ENCODE results near the gene ERAP2. TPM values are rescaled to one million over a fixed set of nuclear protein-coding genes. Genes with fewer than 3 reads are reported as not detected.
"Not testable (repeated sequence)": the region's sequence is repeated elsewhere in the genome, so short reads cannot be mapped to it uniquely, and the experiment has no call there.

Gene ERAP2
- total RNA-seq, 2 experiments from 2014 or later: 43.0 to 44.5 TPM

DNA sequence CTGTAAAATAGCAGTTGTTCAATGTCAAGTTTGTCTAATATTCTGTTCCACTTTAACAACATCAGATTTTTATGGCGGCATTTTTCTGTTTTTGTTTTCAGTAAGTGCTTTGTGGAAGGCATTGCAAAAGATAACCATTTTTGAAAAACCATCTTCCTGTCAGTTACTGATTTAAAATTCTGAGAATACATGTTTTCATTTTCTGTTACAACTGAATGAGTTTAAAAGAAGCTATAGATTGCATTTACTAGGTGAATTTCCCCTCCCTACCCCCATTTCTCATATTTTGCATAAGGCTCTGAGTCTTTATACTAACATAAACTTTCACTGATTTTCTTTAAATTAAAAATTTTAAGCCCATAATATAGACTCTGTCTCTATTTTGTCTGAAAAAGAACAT, 4.6 kb upstream of the ERAP2 start:
- intact Hi-C loops (cut with micrococcal nuclease): loop anchor here (2.0 to 5.0 kb wide), 2 partner anchors 271 to 291 kb away; partner anchors contain the start of gene LIX1

DNA sequence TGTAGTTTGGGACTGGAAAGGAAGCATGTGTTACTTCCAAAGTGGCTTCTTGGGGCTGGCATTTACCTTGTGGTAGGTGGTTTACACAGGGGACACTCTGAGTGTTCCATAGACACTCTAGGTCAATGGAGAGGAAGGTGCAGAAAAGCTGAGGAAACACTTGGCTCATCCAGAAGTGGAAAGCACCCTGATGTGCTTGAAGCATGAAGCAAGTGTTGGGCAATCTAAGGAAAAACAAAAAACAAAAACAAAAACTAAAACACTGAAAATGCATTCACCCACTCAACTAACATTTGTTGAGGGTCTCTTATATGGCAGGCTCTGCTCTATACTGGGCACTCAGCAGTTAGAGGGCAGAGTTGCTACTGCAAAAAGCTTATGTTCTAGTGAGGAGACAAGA, 2.9 kb upstream of the ERAP2 start:
- ChIA-PET POLR2A (interaction anchor here (0.7 to 4.8 kb wide), 3 partner anchors 62 to 286 kb away, joined by 3 to 27 read pairs (median 3); partner anchors contain the start of gene ERAP1), CTCF (interaction anchor here (0.6 to 16.2 kb wide), 6 partner anchors 9 to 289 kb away, joined by 3 to 213 read pairs (median 7); no protein-coding TSS in a partner anchor)
- TF ChIP-seq, protein P1, sequence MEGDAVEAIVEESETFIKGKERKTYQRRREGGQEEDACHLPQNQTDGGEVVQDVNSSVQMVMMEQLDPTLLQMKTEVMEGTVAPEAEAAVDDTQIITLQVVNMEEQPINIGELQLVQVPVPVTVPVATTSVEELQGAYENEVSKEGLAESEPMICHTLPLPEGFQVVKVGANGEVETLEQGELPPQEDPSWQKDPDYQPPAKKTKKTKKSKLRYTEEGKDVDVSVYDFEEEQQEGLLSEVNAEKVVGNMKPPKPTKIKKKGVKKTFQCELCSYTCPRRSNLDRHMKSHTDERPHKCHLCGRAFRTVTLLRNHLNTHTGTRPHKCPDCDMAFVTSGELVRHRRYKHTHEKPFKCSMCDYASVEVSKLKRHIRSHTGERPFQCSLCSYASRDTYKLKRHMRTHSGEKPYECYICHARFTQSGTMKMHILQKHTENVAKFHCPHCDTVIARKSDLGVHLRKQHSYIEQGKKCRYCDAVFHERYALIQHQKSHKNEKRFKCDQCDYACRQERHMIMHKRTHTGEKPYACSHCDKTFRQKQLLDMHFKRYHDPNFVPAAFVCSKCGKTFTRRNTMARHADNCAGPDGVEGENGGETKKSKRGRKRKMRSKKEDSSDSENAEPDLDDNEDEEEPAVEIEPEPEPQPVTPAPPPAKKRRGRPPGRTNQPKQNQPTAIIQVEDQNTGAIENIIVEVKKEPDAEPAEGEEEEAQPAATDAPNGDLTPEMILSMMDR (IDR thresholded peaks at IDR 0.05): no peak
- Mint-ChIP-seq H3K4me1 (ENCODE audit: low read depth) (peaks cover 66% of the 10 kb centered on the region), H3K27me3 (no peaks in the 10 kb centered on the region), H3K4me3 (no peak overlapping the region), H3K9me3 (no peaks in the 10 kb centered on the region), H3K36me3 (ENCODE audit: low read depth) (no peaks in the 10 kb centered on the region), H3K27ac (peak overlapping the region; percentile 46)
- intact Hi-C loops (cut with micrococcal nuclease): loop anchor here (5.0 kb wide), 1 partner anchor 269 kb away; the partner anchor contains the start of gene LIX1
- ATAC-seq: no peak
- no peak for DNase-seq

More for the DNA sequence above, 4.6 kb upstream of the ERAP2 start:
- TF ChIP-seq, protein P1 (IDR thresholded peaks at IDR 0.05): no peak
- Mint-ChIP-seq H3K4me3 (peak overlapping the region; percentile 26), H3K9me3 (no peaks in the 10 kb centered on the region), H3K27me3 (no peaks in the 10 kb centered on the region), H3K27ac (peak overlapping the region; percentile 87), H3K4me1 (ENCODE audit: low read depth) (peaks cover 61% of the 10 kb centered on the region), H3K36me3 (ENCODE audit: low read depth) (no peaks in the 10 kb centered on the region)
- ATAC-seq: no peak
- ChIA-PET CTCF (interaction anchor here (1.0 to 16.2 kb wide), 9 partner anchors 10 to 291 kb away, joined by 3 to 213 read pairs (median 4); partner anchors contain the start of genes ERAP1, ERAP2 and LIX1), POLR2A (interaction anchor here (0.8 to 2.1 kb wide), 5 partner anchors 9 to 63 kb away, joined by 3 to 11 read pairs (median 3); partner anchors contain the start of gene ERAP1)
- DNase-seq: no peak

DNA sequence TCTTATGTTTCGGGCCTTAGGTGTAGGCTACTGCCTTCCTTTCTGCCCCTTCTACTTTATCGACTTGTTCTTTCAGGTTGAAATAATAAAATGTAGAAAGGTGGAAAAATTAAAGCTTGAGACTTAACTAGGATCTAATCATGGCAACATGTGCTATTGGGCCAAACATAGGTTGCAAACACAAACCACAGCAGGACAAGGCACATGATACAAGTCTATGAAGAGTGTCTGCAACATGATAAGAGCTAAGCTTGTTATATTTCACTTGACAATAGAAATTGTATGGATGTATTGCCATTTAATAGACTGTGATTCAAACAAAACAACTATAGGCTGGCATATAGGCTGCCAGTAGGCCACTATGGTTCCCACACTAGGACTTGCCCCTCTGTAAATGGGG, 1.7 kb upstream of the ERAP2 start:
- peak overlapping the region; percentile 66 for H3K27ac Mint-ChIP-seq
- DNase-seq: no peak
- ATAC-seq: no peak
- TF ChIP-seq, protein P1 (IDR thresholded peaks at IDR 0.05): no peak
- H3K36me3 Mint-ChIP-seq (ENCODE audit: low read depth): peaks cover 4% of the 10 kb centered on the region
- H3K9me3 Mint-ChIP-seq: no peaks in the 10 kb centered on the region
- no peak overlapping the region for H3K4me3 Mint-ChIP-seq
- no peaks in the 10 kb centered on the region for H3K27me3 Mint-ChIP-seq
- H3K4me1 Mint-ChIP-seq (ENCODE audit: low read depth): peaks cover 60% of the 10 kb centered on the region
- CTCF ChIA-PET: interaction anchor here (0.8 to 16.2 kb wide), 8 partner anchors 8 to 288 kb away, joined by 3 to 213 read pairs (median 4); no protein-coding TSS in a partner anchor
- intact Hi-C loops (cut with micrococcal nuclease): loop anchor here (5.0 kb wide), 2 partner anchors 67 to 268 kb away; partner anchors contain the start of genes ERAP1 and LIX1
- POLR2A ChIA-PET: interaction anchor here (1.0 to 4.8 kb wide), 3 partner anchors 10 to 67 kb away, joined by 3 to 27 read pairs (median 3); partner anchors contain the start of gene ERAP1

DNA sequence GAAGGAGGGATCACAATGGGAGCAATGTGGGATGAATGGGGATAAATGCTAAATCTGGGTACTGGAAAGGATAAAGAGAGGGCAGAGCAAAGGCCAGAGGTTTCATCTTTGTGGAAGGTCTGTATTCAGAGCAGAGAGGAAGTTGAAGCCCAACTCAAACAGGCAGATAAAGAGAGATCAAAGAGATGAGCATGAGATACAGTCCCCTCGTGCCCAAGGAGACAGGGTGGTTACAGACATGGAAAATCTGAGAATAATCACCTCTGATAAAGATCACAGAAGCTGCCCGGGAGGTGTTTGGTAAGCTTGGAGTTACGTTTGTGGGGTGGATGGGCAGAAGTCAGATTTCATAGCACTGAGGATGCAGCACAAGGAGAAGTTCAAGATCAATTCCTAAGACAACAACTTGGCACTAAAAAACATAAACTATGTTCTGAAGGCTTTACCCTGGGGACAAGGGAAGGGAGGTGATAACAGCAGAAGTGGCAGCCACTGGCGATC, 459 bp upstream of the ERAP2 start:
- TF ChIP-seq, protein P1 (IDR thresholded peaks at IDR 0.05): no peak

DNA sequence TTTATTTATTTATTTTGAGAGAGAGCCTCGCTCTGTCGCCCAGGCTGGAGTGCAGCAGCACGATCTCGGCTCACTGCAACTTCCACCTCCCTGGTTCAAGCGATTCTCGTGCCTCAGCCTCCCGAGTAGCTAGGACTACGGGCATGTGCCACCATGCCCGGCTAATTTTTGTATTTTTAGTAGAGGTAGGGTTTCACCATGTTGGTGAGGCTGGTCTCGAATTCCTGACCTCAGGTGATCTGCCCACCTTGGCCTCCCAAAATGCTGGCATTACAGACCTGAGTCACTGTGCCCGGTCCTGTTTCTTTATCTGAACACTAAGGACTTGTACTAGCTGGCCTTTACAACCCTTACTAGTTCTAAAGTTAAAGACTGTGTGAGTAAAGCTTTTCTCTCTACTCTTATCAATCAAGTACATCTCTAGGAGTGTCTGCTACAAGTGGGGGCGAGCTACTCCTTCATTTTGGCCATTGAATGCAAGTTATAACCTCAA, 723 bp downstream of the ERAP2 start:
- CTCF ChIA-PET: interaction anchor here (0.8 to 16.2 kb wide), 13 partner anchors 7 to 286 kb away, joined by 3 to 213 read pairs (median 7); partner anchors contain the start of gene ERAP1

More for the DNA sequence above, 459 bp upstream of the ERAP2 start:
- DNase-seq (peak; percentile 63), ATAC-seq (peak; percentile 67)
- Mint-ChIP-seq H3K27me3 (no peaks in the 10 kb centered on the region), H3K4me1 (ENCODE audit: low read depth) (peaks cover 60% of the 10 kb centered on the region), H3K27ac (peak overlapping the region; percentile 97), H3K9me3 (no peaks in the 10 kb centered on the region), H3K4me3 (peak overlapping the region; percentile 89), H3K36me3 (ENCODE audit: low read depth) (peaks cover 16% of the 10 kb centered on the region)
- intact Hi-C loops (cut with micrococcal nuclease): loop anchor here (2.0 to 5.0 kb wide), 2 partner anchors 59 to 69 kb away; partner anchors contain the start of gene ERAP1
- POLR2A ChIA-PET: interaction anchor here (0.7 to 4.8 kb wide), 18 partner anchors 10 to 123 kb away, joined by 3 to 27 read pairs (median 4); partner anchors contain the start of gene ERAP1
- CTCF ChIA-PET: interaction anchor here (0.9 to 16.2 kb wide), 11 partner anchors 10 to 287 kb away, joined by 3 to 213 read pairs (median 7); partner anchors contain the start of gene ERAP1

More for the DNA sequence above, 723 bp downstream of the ERAP2 start:
- Mint-ChIP-seq H3K27ac (peak overlapping the region; percentile 93), H3K36me3 (ENCODE audit: low read depth) (peaks cover 28% of the 10 kb centered on the region), H3K4me3 (peak overlapping the region; percentile 89), H3K4me1 (ENCODE audit: low read depth) (peaks cover 62% of the 10 kb centered on the region)
- POLR2A ChIA-PET: interaction anchor here (1.0 to 4.8 kb wide), 17 partner anchors 8 to 81 kb away, joined by 3 to 27 read pairs (median 5); partner anchors contain the start of genes ERAP1 and LNPEP
- H3K9me3 Mint-ChIP-seq, H3K27me3 Mint-ChIP-seq: not testable (repeated sequence)
- intact Hi-C loops (cut with micrococcal nuclease): loop anchor here (2.0 to 5.0 kb wide), 2 partner anchors 58 to 70 kb away; partner anchors contain the start of gene ERAP1
- ATAC-seq: peak; percentile 10
- DNase-seq: peak; percentile 44

All from activated CD8-positive, alpha-beta T cell treated with anti-CD3 and anti-CD28 coated beads for 36 hours (primary cell).